HG03378 (cell line): Measurements from ENCODE around the gene SMIM41.
A peak's percentile ranks its signal among the peaks of the same experiment; 100 is the strongest.

Experiments
- ATAC-seq: cut with Tn5 transposase; IDR thresholded peaks from one replicate; pipeline ENCODE4 v1.9.1; 2021; ENCODE audit warnings: mild to moderate bottlenecking, moderate library complexity; ENCODE audit not compliant: unreplicated experiment

The SMIM41 gene

GRCh38 chr12:52062167-52063081, 17.1 kb upstream of the SMIM41 start:
- no peak for ATAC-seq

DNA sequence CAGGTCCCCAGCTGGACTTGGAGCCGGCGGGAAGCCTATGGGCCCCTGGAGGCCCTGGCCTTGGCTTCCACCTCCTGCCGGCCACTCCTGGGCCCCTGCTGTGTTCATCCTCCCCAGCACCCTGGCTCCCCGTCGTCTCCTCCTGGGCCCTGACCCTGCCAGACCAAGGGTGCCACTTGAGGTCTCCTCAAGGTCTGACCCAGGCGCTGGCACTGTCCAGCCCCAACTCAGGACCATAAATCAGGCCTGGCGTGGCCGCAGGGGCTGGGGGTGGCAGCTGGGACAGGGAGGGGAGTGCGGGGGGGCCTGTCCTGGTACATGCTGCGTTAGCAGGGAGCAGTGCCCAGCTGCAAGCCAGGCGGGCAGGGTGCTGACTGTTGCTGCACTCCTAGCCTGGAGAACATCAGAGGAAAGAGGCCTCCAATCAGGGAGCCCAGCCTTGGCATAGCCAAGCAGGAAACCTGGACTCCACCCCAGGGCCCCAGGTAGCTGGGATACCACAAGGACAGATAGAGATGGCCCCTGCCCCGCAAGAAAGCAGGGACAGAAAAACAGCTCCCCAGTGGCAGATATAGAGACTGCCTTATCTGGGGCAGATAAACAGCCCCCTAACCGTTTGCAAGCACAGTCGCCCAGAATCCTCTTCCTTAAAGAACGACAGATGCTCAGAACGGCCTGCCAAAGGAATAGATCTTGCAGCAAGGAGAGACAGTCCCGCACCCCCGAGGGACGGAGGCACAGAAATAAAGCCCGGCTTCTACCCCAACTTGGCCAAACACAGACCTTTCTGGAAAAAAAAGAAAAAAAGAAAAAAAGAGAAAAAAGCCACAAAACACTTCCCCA, 16.2 kb upstream of the SMIM41 start:
- no peak for ATAC-seq

DNA sequence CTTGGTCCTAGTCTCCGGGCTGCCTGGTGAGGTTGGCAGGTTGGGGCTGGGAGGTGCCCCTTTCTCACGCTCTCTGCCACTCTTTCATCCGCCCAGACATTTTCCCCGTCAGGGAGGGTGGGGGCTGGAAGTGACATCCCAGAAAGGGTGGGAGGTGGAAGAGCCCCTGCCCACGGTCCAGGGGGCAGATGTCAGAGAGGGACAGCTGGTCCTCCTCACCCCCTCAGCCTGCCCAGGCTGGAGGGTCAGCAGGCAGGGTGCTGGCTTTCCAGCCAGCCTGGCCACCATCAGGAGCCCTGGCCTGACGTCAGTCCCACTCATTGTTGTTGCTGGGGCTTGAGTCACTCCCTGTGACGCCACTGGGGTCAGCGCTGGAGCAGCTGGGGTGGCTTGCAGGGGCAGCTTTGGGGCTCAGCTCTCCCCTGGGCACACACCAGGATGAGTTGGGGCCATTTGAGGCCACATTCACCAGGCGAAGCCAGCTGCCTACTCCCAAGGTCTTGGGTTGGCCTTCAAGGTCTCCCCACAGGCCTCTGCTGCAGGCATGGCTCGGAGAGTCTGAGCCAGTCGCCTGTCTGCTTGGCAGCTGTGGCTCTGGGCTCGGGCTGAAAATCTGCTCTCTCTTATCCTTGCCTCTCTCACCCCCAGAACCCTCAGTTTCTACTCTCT, 15.4 kb upstream of the SMIM41 start:
- ATAC-seq = no peak

- no peak for ATAC-seq
Measured at GRCh38 chr12:52066346-52067080, 13.0 kb upstream of the SMIM41 start.

- no peak for ATAC-seq
Measured at GRCh38 chr12:52067081-52067374, 12.5 kb upstream of the SMIM41 start.

DNA sequence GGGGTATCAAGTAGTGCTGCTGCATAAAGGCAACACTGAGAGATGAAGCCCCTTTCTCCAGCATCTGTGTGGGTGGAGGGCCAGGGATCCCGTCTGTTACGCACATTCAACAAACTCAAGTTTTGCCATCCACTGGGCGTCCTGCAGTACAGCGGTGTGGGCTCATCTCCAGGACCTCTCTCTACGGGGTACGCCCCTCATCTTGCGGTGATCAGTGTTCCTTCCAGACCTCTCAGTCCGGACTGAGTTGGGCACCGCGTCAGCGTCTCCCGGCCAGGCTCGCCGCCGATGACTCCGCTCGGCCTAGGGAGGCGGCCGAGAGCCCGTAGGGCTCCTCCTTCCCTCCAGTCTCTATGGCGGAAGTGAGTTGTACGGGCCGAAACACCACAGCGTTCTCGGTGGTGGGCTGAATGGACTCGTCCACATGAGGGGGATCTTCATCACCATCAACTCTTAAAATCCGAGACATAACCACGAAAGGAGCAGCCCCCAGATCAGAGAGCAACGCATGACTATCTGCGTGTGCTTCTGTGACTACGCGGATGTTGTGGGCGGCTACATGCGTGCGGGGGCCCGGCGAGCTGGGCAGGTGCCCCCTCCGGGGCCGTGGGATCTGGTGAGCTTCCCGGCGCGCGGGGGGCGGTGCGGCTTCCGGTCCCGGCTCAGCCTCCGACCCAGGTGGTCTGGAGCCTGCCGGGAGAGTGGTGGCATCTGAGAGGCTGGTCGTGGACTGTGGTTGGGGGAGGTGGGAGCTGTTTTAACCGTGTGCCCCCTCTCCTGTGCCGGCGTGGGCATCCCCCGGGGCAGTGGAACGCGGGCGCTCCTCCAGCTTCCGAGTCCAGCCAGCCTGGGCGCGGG, 9.9 kb upstream of the SMIM41 start, which contains the start of gene ATG101:
ATG101 (plus strand) TSS at position 652 of the 858 bp plus-strand sequence. CDS start 3,673 bp downstream, outside the sequence.
- ATAC-seq = peak; percentile 87

DNA sequence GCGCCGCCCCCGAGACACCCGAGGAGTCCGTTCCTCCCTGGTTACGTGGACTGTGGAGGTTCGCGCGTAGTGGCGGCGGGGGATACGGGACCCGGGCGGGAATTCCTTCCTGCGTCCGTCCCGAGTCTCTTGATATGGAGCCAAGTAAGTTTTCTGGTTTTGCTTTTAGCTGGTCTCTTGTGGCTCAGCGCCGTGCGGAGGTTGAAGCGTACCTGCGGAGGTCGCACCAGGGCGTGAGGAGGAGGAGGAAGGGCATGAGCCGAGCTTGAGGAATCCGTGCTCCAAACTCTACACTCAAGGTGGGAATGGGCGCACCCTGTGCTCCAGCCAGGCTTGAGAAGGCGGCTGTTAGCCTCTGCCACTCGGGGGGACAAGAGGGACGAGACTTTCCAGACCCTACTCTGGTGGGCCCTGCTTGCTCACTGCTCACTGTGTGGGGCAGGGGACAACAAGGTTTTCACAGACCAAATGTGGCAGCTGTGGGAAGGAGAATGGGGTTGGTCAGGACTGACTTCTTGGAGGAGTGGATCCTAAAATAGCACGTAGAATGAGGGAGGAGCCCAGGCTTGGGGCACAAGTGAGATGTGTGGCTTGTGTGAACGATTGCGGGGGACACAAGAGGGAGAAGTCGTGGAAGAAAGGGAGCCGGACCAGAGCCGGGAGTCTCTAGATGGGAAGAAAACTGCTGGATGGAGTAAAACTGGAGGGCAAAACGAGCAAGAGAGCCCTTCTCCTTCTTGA, 9.1 kb upstream of the SMIM41 start:
- peak; percentile 5 for ATAC-seq

DNA sequence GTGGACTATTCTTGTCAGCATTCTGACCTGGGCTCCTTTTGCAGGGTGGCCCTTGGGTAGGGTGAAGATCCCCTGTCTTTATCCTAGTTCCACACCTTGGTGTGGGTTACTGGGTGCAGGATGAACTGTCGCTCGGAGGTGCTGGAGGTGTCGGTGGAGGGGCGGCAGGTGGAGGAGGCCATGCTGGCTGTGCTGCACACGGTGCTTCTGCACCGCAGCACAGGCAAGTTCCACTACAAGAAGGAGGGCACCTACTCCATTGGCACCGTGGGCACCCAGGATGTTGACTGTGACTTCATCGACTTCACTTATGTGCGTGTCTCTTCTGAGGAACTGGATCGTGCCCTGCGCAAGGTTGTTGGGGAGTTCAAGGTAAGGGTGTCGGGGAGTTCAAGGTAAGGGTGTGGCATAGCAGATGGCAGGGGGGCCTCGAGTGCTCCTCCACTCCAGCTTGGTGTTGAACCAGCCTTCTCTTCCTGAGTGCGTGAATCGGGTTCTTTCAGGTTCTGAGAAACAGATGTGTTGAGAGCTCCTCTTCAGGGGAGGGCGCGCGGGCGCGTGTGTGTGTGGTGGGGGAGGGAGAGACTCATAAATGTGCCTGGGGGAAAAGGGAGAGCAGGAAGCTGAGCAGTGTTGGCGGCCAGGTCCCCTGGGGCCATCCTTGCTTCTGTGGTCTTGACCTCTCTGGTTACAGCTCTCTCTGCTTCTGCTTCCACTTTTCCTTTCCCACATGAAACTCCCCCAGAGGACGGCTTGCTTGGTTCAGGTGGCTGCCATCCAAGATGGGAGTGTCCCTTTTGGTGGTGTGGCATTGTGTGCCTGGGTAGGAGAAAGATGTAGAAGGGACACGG, 5.7 kb upstream of the SMIM41 start:
- ATAC-seq = no peak

- ATAC-seq = no peak
Measured at GRCh38 chr12:52074971-52075724, 4.4 kb upstream of the SMIM41 start.

- ATAC-seq = no peak
Measured at GRCh38 chr12:52076811-52077210, 2.7 kb upstream of the SMIM41 start.

- ATAC-seq = no peak
Measured at GRCh38 chr12:52078276-52078675, 1.2 kb upstream of the SMIM41 start.

- no peak for ATAC-seq
Measured at GRCh38 chr12:52080403-52081251, 1.1 kb downstream of the SMIM41 start.

GRCh38 chr12:52081263-52081733, 1.8 kb downstream of the SMIM41 start:
- no peak for ATAC-seq

DNA sequence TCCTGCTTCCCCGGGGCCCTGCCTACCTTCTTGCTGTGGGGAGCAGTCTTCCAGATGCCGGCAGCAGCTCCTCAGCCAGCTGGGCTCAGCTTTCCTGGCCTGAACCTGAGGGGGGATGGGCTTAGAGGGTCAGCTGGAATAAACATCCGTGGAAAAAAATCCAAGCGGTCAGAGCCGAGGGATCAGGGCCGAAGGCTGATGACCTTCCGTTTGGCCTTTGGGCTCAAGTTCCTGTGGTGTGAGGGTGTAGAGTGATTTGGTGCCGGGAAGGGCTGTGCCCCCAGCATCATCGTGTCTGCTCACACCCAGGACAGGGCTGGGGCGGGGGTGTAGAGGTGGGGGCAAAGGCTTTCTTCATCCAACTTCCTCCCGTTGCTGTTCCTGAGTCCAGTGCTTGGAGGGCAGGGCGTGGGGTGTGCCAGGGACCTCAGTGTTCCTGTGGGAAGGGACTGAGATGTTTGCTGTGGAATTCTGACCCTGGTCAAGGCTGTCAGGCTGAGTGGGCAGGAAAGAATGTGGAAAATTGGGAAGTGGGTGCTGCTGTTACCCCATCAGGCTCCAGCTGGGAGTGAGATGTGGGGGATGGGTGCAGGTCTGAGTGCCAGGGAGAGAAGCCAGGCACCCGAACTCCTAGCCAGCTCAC, 2.6 kb downstream of the SMIM41 start:
- no peak for ATAC-seq

GRCh38 chr12:52082669-52082987, 3.1 kb downstream of the SMIM41 start:
- ATAC-seq = no peak

DNA sequence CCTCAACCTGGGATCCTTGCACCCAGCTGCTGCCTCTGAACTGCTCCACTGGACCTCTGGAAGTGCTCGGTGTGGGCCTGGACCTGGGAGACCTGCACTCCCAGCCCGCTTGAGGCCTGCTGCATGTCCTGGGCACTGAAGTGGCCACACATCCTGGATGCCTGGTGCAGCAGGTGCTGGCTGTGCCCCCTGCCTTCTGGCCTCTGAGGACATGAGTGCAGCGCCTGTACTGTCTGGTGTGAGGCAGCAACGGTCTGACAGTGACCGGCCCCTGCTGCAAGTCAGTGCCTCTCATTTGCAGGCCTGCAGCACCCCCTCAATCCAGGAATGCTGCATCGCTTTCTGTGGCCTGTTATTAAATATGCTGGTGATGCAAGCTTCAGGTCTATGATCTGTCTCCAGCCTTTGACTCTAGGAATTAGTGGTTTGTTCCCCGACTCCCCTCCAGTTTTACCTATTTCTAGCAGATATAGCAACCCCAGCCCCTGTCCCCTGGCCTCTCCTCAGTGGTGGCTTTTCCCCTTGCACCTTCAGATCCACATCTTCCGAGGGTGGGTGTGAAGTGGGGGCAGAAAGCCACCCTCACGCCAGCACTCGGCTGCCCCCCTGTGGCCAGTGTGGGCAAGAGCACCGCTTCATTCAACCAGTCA, 3.6 kb downstream of the SMIM41 start:
- ATAC-seq = no peak
